GM18507 (cell line): ENCODE results near the gene PTPRD.

ENCODE experiments used
- DNase-seq: peaks from one replicate; pipeline ENCODE4 v3.0.0; 2011; ENCODE audit warnings: low read depth; ENCODE audit not compliant: insufficient read length; ENCODE audit errors: extremely low spot score
- FAIRE-seq: peaks from 2 replicates; lab custom pipeline; 2011; peaks lifted over from hg19 to GRCh38; lab: Jason Lieb, UNC

The PTPRD gene

DNA sequence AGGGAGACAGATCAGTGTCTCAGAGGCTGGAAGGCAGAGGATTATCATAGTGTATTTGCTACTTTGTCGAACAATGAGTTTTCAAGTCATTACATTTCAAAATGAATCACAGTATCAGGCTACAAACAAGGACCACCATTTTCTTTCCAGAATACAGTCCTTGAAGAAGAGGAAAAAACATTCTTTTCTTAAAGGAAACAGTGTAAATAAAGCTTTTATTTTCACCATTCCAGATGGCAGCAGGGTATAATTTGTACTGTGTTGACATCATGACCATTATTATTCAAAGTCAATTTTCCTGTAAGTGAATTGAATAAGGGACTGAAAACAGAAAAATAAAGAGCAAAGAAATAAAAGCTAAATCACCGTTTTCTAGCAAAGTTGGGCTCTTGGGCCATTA, 2076.0 kb downstream of the PTPRD start:
- DNase-seq: no peak

DNA sequence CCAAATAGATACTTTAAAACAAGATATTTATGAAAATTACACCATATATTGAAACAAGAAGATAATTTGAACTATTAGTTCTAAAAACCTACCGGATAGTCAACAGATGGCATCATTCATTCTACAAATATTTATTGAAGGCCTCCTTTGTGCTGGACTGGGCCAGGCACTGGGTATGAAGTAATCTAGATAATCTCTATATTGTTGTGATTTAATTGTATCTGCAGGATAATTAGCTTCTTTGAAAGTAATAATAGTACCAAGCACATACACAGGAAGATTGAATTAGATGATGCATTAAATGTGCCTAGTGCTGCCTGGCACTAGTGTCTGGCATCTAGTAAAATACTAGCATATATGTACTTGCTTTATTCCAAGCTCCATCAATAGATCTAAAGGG, 2078.0 kb downstream of the PTPRD start:
- FAIRE-seq: no peak
- no peak for DNase-seq

More for the DNA sequence above, 2076.0 kb downstream of the PTPRD start:
- no peak for FAIRE-seq

DNA sequence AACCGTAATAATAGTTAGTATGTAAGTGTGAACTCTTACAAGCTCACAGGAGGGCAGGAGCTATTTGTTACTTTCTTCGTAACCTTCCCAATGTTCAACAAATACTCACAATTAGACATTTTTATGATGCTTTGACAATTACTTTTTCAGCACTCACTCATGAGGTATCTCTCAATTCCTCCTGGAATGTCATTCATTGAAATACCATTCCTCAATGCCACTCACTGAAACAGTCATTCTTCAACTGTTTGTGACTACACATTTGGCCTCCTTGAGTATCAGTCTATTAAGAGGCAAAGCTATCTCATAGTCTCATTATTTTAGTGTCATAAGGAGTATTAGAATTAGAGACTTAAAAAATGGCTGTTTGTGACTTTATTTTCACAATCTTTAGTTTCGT, 2079.1 kb downstream of the PTPRD start:
- DNase-seq: no peak
- no peak for FAIRE-seq

DNA sequence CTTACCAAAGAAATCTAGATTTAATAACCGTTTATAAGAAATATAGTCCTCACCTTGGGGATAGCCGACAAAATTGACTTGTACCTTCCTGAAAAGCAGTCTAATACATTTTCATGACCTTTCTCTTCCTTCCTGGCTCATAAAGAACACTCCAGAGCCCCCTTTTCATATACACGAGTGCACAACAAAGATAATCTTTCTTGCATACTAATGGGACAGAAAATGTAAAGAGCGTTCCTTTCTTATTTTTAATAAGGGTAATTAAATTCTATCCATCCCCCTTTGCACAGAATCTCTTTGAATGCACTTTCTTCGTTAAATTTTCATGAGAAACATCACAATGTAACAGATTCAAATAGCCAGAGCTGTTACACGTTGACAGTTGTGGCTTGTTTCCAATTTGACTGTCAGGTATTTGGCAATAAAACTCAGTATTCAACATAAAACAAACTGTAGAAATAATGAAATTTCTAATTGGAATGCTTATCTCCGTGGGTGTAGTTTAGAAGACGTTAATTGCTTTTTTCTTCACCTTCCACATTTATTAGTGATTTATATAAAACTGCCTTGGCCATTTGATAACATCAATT, 2080.9 kb downstream of the PTPRD start:
- FAIRE-seq: no peak

DNA sequence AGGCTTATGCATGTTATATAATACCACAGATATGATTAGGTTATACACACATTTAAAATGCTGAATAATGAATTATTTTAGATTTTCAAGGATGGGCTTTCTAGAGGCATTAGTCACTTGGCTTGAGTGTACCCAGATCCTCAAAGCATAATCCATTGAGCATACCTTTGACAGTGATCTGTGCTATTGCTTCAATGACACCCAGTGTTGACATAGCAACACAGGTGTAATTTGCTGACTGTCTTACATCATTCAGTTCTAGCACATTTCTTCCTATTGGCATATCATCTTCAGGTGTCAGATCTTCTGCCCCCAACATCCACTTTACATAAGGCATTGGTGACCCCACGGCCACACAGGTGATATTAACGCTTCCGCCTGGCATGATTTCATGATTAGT, 2091.7 kb downstream of the PTPRD start:
- DNase-seq (no peak), FAIRE-seq (no peak)

More for the DNA sequence above, 2080.9 kb downstream of the PTPRD start:
- no peak for DNase-seq

DNA sequence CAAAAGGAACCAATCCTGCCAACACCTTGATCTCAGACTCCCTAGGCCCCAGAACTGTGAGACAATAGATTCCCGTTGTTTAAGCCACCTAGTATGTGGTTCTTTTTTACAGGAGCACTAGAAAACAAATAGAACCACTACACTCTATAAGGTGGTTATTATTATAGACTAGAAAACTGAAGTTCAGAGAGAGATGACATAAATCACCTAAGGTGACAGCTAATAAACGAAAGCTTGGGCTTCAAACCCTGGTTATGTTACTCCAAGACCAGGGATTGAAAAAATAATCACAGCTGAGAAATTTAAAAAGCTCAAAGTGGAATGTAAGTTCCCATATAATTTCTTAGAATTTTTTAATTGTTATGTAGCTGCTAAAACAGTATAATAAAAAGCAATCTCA, 2097.1 kb downstream of the PTPRD start:
- DNase-seq (no peak), FAIRE-seq (no peak)

DNA sequence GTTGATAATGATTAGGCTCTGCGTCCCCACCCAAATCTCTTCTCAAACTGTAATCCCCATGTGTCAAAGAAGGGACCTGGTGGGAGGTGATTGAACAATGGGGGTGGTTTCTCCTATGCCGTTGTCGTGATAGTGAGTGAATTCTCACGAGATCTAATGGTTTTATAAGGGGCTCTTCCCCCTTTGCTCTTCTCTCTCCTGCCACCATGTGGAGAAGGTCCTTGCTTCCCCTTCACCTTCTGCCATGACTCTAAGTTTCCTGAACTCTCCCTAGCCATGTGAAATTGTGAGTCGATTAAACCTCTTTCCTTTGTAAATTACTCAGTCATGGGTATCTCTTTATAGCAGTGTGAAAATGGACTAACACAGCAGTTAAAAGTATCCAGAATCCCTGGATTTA, 2098.0 kb downstream of the PTPRD start:
- DNase-seq (no peak), FAIRE-seq (no peak)

DNA sequence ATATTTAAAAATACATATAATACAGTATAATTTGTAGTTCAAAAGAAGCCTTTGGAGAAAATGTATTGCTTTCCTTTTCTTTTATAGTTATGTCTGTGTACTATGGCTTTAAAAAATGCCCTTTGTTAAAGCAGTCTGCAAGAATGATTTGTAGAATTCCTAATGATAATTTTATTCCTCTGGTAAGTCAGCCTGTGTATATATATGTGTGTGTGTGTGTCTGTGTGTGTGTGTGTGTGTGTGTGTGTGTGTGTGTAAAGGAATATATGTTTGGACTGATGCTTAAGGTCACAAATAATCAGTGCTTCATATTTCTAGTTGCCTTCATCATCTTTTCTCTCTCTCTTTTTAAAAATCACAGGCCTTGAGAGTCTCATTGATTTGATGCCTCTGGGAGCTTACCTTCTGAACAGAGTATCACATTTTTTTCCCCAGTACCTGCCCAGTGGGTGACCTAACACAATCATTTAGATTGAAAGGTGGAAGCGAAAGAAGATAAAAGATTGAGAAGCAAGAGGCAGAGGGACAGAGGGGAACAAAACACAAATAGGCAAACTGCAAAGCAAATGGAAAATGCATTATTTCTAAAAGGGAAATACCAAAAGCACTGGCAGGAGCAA, 2104.0 kb downstream of the PTPRD start:
- no peak for FAIRE-seq
- no peak for DNase-seq

DNA sequence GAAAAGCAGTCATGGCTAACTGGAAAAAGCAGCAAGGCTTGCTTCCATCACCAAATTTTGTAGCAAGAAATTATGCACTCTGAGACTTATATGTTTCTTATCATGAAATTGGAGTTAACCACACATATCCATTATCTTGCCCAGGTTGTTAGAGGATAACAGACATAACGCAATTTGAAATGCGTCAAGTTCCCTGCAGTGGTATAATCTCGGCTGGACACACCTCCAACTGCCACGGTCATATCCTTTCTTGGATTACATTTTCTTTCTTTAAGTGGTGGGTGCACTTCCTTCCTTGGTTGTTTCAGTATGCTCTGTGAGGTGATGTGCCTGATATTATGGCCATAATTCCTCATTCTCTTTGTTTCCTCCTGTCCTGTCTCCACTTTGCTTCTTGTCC, 2118.2 kb downstream of the PTPRD start:
- FAIRE-seq (no peak), DNase-seq (no peak)

DNA sequence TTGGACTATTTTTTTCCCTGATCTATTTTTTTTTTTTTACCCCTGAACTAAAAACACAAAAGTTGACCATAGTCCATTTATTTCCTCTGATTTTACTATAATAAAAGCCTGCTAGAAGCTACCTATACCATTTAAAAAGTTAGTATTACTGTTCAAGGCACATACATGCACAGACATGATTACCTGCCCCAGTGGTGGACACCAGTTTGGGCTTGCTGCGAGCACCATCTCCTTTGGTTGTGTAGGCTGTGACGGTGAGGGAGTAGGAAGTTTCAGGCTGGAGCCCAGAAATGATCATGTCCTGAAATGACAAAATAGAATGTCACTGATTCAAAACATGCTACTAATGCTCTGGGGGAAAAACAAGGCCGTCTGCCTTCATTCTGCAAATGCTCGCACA, 2120.1 kb downstream of the PTPRD start:
- no peak for DNase-seq
- no peak for FAIRE-seq

DNA sequence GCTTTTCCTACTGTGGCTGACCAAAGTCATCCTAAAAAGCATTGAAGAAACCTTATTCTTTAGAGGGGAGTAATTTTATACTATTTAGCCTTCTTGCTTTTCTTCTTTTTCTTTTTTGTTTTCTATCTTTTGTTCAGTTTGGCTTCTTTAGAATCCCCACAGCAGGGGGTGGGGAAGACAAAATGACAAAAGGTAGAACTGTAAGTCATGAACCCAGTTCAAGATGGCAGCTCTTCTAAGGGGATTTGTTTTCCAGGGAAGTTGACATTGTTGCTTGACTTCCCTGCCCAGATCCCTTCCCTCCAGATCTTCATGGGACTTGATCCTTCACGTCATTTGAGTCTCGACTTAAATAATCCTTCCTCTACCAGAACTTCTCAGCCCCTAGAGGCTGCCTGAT, 2120.8 kb downstream of the PTPRD start:
- DNase-seq (no peak), FAIRE-seq (no peak)

DNA sequence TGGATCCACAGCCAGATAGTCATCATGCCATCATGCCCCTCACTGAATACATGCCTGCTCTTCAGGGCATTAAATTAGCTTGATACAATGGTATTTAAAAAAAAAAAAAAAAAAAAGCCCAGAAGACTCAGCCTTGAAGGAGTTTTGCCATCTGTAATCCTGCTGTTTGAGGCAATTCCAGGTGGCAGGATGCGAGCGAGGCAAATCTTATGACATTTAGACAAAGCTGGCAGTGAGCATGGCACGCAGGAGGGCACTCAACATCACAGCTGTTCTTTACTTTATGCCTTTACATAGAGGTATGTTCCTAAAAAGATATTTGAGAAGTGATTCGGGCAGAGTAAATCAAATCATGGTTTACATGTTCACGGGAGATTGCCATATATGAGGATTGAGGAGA, 2121.2 kb downstream of the PTPRD start:
- no peak for FAIRE-seq
- DNase-seq: no peak

DNA sequence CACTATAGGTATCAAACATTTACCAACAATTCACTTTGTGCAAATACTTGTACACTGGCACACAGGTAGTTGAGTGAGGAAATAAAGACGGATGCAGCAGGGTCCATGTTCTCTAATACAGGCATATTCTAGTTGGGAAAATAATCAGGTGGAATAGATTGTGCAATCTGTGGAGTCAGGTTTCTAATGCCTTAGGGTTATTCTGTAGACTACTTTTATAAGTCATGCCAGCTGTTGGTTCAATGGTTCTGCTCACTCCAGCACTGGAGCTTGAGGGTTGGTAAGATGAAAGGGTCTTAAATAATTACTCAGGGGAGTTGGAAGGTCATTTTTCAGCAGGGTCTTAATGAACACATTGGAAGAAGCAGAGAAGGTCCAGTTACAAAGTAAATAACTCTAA, 2123.0 kb downstream of the PTPRD start:
- DNase-seq (no peak), FAIRE-seq (no peak)

DNA sequence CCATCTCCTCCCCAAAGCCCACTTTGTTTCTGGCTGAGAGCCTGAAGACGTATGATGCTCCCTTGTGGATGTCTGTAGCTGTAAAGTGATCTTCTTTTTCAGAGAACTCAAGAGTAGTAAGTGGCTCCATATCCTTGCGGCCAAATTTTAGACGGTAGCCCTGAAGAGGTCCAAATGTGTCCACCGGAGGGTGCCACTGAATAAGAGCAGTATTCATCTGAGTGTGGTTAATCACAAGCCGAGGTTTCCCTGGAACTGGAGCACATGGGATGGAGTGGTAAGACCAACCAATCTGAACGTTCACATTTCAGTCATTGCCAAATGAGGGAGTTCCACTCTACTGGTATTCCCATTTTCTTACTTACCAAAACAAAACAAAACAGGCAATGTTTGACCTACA, 2126.7 kb downstream of the PTPRD start:
- no peak for DNase-seq
- no peak for FAIRE-seq

DNA sequence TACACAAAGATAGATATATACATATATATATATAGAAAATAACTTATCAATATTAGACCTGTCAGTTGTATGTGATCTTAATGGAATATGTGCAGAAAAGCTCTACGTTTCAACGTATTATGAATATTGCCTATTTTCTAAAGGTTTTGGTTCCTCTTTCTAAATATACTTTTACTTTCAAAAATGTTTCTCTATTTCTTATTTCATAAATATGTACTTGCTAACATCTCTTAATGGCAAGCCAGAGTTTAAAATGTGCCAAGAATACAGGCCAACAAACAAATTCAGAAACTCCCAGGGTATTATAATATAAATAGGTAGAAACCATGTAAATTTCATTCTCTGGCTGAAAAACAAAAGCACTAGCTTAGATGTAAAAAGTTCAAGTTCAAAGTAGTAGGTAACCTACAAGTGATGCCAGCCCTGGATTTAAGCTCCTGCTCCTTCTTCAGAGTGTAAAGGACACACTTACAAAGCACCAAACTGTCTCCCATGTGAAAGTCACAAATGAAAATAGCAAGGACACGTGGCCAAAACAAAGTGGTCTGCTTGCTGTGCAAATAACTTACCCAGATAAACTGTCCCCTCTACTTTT, 2128.1 kb downstream of the PTPRD start:
- FAIRE-seq (no peak), DNase-seq (no peak)

DNA sequence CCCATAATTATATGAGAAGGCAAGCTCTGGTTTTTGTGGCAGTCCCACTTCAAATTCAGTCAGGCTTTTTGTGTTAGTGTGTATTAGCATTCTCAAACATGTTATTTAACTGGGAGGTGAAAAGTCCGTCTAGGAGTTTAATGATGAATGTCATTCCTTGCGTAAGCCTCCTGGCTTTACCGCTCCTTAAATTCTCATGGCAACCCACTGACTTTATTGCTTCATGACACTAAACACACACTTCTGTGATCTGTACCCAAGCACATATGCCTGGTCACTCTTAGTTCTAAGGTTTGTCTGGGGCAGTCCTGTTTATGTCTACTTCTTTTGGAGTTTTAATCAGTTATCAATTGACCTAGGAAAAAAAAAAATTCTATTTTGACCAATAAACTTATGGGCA, 2135.4 kb downstream of the PTPRD start:
- DNase-seq: no peak
- FAIRE-seq: no peak

DNA sequence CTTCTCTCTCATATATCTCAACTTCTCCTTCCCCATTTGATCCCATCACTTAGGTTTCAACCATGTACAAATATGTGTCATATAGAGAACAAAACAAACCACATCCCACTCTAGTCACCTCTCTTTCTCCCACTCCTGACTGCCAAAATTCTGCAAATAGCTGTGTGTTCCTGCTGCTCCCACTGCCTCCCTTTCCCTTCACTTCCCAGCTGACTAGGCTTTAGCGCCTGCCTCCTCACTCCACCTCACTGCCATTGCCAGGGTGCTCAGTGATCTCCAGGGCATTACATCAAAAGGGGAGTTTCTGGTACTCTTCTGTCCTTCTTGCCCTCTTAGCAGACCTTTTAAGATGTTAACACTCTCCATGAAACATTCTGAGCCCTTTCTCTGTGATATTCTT, 2137.9 kb downstream of the PTPRD start:
- no peak for FAIRE-seq
- no peak for DNase-seq

DNA sequence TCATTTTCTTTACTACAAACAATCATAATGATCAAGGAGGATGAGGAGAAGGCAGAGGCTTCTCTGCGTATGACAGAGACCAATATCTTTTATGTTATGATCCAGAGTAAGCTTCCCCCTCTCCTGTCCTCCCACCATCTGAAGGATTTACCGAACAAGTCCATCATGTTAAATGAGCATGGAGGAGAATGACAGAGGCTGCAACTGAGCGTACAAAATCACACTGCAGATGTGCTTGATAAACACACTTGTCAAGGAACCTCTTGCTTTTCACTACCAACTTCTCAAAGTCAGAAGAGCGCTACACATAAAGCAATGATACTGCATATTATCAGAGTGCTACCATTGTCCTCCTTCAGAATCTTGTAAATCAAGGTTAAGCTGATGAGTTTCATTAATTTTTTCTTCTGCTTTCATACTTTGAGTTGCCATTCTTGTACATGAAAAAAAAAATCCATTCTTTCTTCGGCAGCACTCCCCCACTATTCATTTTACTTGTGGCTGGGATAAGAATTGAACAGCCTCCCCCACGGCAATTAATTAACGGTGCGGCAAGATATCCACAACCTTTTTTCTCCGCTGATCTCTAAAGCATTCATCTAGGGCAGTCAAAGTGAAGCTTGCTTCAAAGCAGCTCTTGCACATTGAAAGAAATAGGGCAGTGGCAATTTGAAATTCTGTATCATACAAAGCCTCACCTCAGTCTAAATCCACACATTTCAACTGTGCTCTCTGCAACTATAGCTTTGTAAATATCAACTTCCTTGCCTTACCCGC, 2139.4 kb downstream of the PTPRD start:
- no peak for DNase-seq
- FAIRE-seq: no peak

DNA sequence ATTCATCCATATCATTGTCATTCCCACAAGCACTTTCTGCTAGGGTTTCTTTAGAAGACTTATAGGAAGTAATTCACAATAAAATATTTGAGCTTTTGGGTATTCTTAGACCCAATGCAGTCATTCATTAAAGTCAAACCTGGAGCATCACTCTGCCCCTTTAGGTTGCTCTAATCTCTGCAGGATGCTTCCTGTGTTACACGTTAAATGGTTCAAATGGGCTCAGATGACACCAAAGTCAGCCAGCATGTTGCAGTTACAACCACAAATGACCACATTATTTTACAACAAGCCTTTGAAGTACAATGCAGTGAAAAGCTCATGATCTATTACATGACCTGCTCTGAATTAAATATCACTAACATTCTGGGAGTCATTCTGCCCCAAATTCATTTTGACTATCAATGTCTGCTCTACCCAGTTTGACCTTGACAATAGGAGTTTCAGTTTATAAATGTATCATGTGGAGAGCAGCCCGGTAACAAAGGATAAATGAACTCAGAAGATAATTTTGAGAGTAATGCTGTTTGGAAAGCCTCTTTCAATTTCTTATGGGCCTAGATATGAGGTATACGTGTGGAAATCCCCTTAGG, 2144.7 kb downstream of the PTPRD start:
- DNase-seq: no peak
- no peak for FAIRE-seq

DNA sequence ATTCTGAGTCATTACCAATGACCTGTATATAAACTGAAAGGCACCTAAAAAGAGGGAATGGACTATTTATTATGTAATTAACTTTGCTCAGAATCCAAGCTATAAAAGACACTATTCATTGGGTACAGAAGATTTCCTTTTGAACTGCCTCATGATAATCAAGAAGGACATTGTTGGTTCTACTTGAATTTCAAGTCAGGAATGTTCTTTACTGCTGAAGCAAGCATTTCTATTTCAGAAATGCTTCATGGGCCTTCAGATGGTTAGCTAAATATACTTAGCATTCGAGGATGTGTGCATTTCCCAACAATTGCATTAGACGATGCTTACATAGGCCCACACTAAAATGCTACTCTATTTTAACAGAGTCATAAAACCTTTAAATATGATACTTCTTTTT, 2155.0 kb downstream of the PTPRD start:
- DNase-seq (no peak), FAIRE-seq (no peak)
